Fibroblast of pulmonary artery (primary cell): Measurements from ENCODE around the gene IRAK2.

Experiments
- DNase-seq: peaks from one replicate; pipeline ENCODE4 v3.0.0-alpha.2; 2010; ENCODE audit warnings: low read depth
- H3K4me3 ChIP-seq: replicated peaks from 2 replicates; pipeline ENCODE4 v1.5.1; 2011; ENCODE audit warnings: low read depth, mild to moderate bottlenecking, control low read depth, low read length, moderate library complexity
- CTCF ChIP-seq: IDR thresholded peaks from 2 replicates; pipeline ENCODE4 v1.5.1; 2011; ENCODE audit warnings: mild to moderate bottlenecking, control low read depth, low read length, inconsistent platforms; ENCODE audit errors: missing control alignments

The IRAK2 gene

GRCh38 chr3:10213156-10213792 lies 48.6 kb downstream of the IRAK2 start:
- DNase-seq, result no peak

GRCh38 chr3:10215578-10216368 lies 51.1 kb downstream of the IRAK2 start:
- DNase-seq, result no peak
- TF ChIP-seq CTCF, result no peak
- no peak overlapping the region for H3K4me3 ChIP-seq

More at GRCh38 chr3:10213156-10213792, 48.6 kb downstream of the IRAK2 start:
- H3K4me3 ChIP-seq, result no peak overlapping the region
- no peak for TF ChIP-seq CTCF

- no peak for TF ChIP-seq CTCF
- DNase-seq, result no peak
- no peak overlapping the region for H3K4me3 ChIP-seq
These were observed 52.6 kb downstream of the IRAK2 start for GRCh38 chr3:10217359-10217758.

GRCh38 chr3:10219737-10220136 lies 55.0 kb downstream of the IRAK2 start:
- TF ChIP-seq CTCF, result no peak
- no peak for DNase-seq
- H3K4me3 ChIP-seq, result no peak overlapping the region

GRCh38 chr3:10223676-10224639 lies 59.2 kb downstream of the IRAK2 start:
- no peak overlapping the region for H3K4me3 ChIP-seq
- DNase-seq, result no peak
- TF ChIP-seq CTCF, result no peak

- peak; percentile 82 for DNase-seq
- peak; percentile 82 for TF ChIP-seq CTCF
- H3K4me3 ChIP-seq, result no peak overlapping the region
These were observed 60.3 kb downstream of the IRAK2 start for GRCh38 chr3:10224794-10225665.
